HEK293 (cell line): Measurements from ENCODE around the gene YAE1.

Experiments used
- CTCF ChIA-PET: fragments of 350-600 bp; formaldehyde crosslinking; extraction: SDS; loops from one replicate; lab custom pipeline; 2021; ENCODE audit warnings: antibody characterized with exemption; lab: Yijun Ruan, JAX
- POLR2A ChIA-PET: fragments of 300-600 bp; formaldehyde crosslinking; extraction: SDS; loops from one replicate; lab custom pipeline; 2020; ENCODE audit warnings: antibody characterized with exemption, inconsistent platforms; lab: Yijun Ruan, JAX
- H3K27ac ChIP-seq: fragments of 200-500 bp; sonication (Bioruptor generic); 2 replicates; pipeline ENCODE4 v1.5.1; 2014; ENCODE audit warnings: low read depth, low read length, control low read depth, inconsistent platforms; ENCODE audit errors: extremely low read depth
- H3K36me3 ChIP-seq, 2 experiments: fragments of 200-500 bp in 1 of 2; sonication (Bioruptor generic) in 1 of 2; 1 replicate in 1 of 2; 2 replicates in 1 of 2; pipeline ENCODE4 v1.5.1; 2014 to 2017; ENCODE audit warnings: inconsistent platforms in 2 of 2, low read length in 2 of 2; ENCODE audit not compliant: control insufficient read depth in 2 of 2, insufficient read depth in 1 of 2
- H3K4me1 ChIP-seq: fragments of 200-500 bp; sonication (Bioruptor generic); 2 replicates; pipeline ENCODE4 v1.5.1; 2014; ENCODE audit warnings: mild to moderate bottlenecking, low read length, inconsistent platforms; ENCODE audit not compliant: control insufficient read depth, insufficient read depth
- H3K4me3 ChIP-seq: 2 replicates; pipeline ENCODE4 v1.5.1; 2011; ENCODE audit warnings: low read depth, mild to moderate bottlenecking, control low read depth, low read length, moderate library complexity
- H3K9me3 ChIP-seq: fragments of 200-500 bp; sonication (Bioruptor generic); 2 replicates; pipeline ENCODE4 v1.5.1; 2014; ENCODE audit warnings: low read depth, low read length, inconsistent platforms; ENCODE audit not compliant: control insufficient read depth, insufficient read depth
- BCL6B ChIP-seq: fragments of 450-650 bp; formaldehyde crosslinking; IDR thresholded peaks from 2 replicates; pipeline ENCODE4 v1.5.1; 2017; ENCODE audit warnings: missing biosample characterization, missing genetic modification characterization
- EGR2 ChIP-seq: fragments of 450-650 bp; formaldehyde crosslinking; IDR thresholded peaks from 2 replicates; pipeline ENCODE4 v1.5.1; 2016; ENCODE audit warnings: low read depth, missing biosample characterization, missing genetic modification characterization
- FEZF1 ChIP-seq: fragments of 450-650 bp; formaldehyde crosslinking; IDR thresholded peaks from 2 replicates; pipeline ENCODE4 v1.5.1; 2016; ENCODE audit warnings: missing biosample characterization, missing genetic modification characterization
- GFI1B ChIP-seq: fragments of 450-650 bp; formaldehyde crosslinking; IDR thresholded peaks from 2 replicates; pipeline ENCODE4 v1.5.1; 2016; ENCODE audit warnings: missing biosample characterization, missing genetic modification characterization
- HOXD13 ChIP-seq: sonication (generic); formaldehyde crosslinking; IDR thresholded peaks from 2 replicates; pipeline ENCODE4 v1.8.0; 2022; ENCODE audit warnings: missing genetic modification reagents, borderline replicate concordance
- SCRT2 ChIP-seq: fragments of 450-650 bp; formaldehyde crosslinking; IDR thresholded peaks from 2 replicates; pipeline ENCODE4 v1.5.1; 2016; ENCODE audit warnings: missing biosample characterization, missing genetic modification characterization
- TCF7L2 ChIP-seq: IDR thresholded peaks from 2 replicates; pipeline ENCODE4 v1.6.1; 2011; ENCODE audit warnings: low read depth, mild to moderate bottlenecking, inconsistent platforms, low read length, moderate library complexity, borderline replicate concordance
- YY2 ChIP-seq: fragments of 450-650 bp; formaldehyde crosslinking; IDR thresholded peaks from 2 replicates; pipeline ENCODE4 v1.5.1; 2016; ENCODE audit warnings: missing biosample characterization, missing genetic modification characterization
- ZBTB10 ChIP-seq: fragments of 450-650 bp; formaldehyde crosslinking; IDR thresholded peaks from 2 replicates; pipeline ENCODE4 v1.5.1; 2016; ENCODE audit warnings: missing biosample characterization, missing genetic modification characterization
- ZBTB7A ChIP-seq: fragments of 450-650 bp; formaldehyde crosslinking; IDR thresholded peaks from 2 replicates; pipeline ENCODE4 v1.5.1; 2016; ENCODE audit warnings: low read depth, missing biosample characterization, missing genetic modification characterization
- ZEB2 ChIP-seq: fragments of 450-650 bp; formaldehyde crosslinking; IDR thresholded peaks from 2 replicates; pipeline ENCODE4 v1.5.1; 2016; ENCODE audit warnings: missing biosample characterization, missing genetic modification characterization
- ZNF132 ChIP-seq: fragments of 450-650 bp; formaldehyde crosslinking; IDR thresholded peaks from 2 replicates; pipeline ENCODE4 v1.5.1; 2017; ENCODE audit warnings: missing biosample characterization, missing genetic modification characterization, borderline replicate concordance
- ZNF202 ChIP-seq: fragments of 450-650 bp; formaldehyde crosslinking; IDR thresholded peaks from 2 replicates; pipeline ENCODE4 v1.5.1; 2016; ENCODE audit warnings: missing biosample characterization, missing genetic modification characterization, borderline replicate concordance
- ZNF23 ChIP-seq: fragments of 450-650 bp; formaldehyde crosslinking; IDR thresholded peaks from 2 replicates; pipeline ENCODE4 v1.5.1; 2016; ENCODE audit warnings: missing biosample characterization, missing genetic modification characterization, borderline replicate concordance
- ZNF239 ChIP-seq: fragments of 450-650 bp; formaldehyde crosslinking; IDR thresholded peaks from 2 replicates; pipeline ENCODE4 v1.5.1; 2016; ENCODE audit warnings: missing biosample characterization, missing genetic modification characterization
- ZNF248 ChIP-seq: fragments of 450-650 bp; formaldehyde crosslinking; IDR thresholded peaks from 2 replicates; pipeline ENCODE4 v1.5.1; 2017; ENCODE audit warnings: missing biosample characterization, missing genetic modification characterization
- ZNF266 ChIP-seq: fragments of 450-650 bp; formaldehyde crosslinking; IDR thresholded peaks from 2 replicates; pipeline ENCODE4 v1.5.1; 2016; ENCODE audit warnings: missing biosample characterization, missing genetic modification characterization, low read depth
- ZNF311 ChIP-seq: fragments of 450-650 bp; formaldehyde crosslinking; IDR thresholded peaks from 2 replicates; pipeline ENCODE4 v1.5.1; 2017; ENCODE audit warnings: missing biosample characterization, missing genetic modification characterization, borderline replicate concordance
- ZNF350 ChIP-seq: fragments of 450-650 bp; formaldehyde crosslinking; IDR thresholded peaks from 2 replicates; pipeline ENCODE4 v1.5.0; 2017; ENCODE audit warnings: missing biosample characterization, mild to moderate bottlenecking, missing genetic modification characterization
- ZNF37A ChIP-seq: fragments of 450-650 bp; IDR thresholded peaks from 2 replicates; pipeline ENCODE4 v1.5.1; 2018; ENCODE audit warnings: missing biosample characterization, missing genetic modification characterization
- ZNF473 ChIP-seq: fragments of 450-650 bp; formaldehyde crosslinking; IDR thresholded peaks from 2 replicates; pipeline ENCODE4 v1.5.1; 2017; ENCODE audit warnings: missing biosample characterization, missing genetic modification characterization
- ZNF544 ChIP-seq: fragments of 450-650 bp; formaldehyde crosslinking; IDR thresholded peaks from 2 replicates; pipeline ENCODE4 v1.5.0; 2017; ENCODE audit warnings: missing biosample characterization, missing genetic modification characterization
- ZNF585B ChIP-seq: fragments of 450-650 bp; formaldehyde crosslinking; IDR thresholded peaks from 2 replicates; pipeline ENCODE4 v1.5.1; 2016; ENCODE audit warnings: missing biosample characterization, missing genetic modification characterization
- ZNF626 ChIP-seq: fragments of 450-650 bp; sonication (Bioruptor Pico); formaldehyde crosslinking; IDR thresholded peaks from 2 replicates; pipeline ENCODE4 v1.5.1; 2018; ENCODE audit warnings: missing biosample characterization, missing genetic modification characterization, inconsistent platforms
- ZNF629 ChIP-seq: fragments of 450-650 bp; formaldehyde crosslinking; IDR thresholded peaks from 2 replicates; pipeline ENCODE4 v1.5.1; 2017; ENCODE audit warnings: missing biosample characterization, missing genetic modification characterization
- ZNF660 ChIP-seq: fragments of 450-650 bp; IDR thresholded peaks from 2 replicates; pipeline ENCODE4 v1.5.1; 2018; ENCODE audit warnings: missing biosample characterization, mild to moderate bottlenecking, missing genetic modification characterization
- ZNF664 ChIP-seq: fragments of 450-650 bp; formaldehyde crosslinking; IDR thresholded peaks from 2 replicates; pipeline ENCODE4 v1.5.1; 2016; ENCODE audit warnings: missing biosample characterization, missing genetic modification characterization
- ZNF76 ChIP-seq: fragments of 450-650 bp; formaldehyde crosslinking; IDR thresholded peaks from 2 replicates; pipeline ENCODE4; 2016; ENCODE audit warnings: low read depth, missing biosample characterization, missing genetic modification characterization, borderline replicate concordance
- ZNF843 ChIP-seq: fragments of 450-650 bp; formaldehyde crosslinking; IDR thresholded peaks from 2 replicates; pipeline ENCODE4 v1.5.1; 2016; ENCODE audit warnings: missing biosample characterization, missing genetic modification characterization

The YAE1 gene

GRCh38 chr7:39614299-39614698, 48.1 kb downstream of the YAE1 start:
- CTCF ChIA-PET = interaction anchor here (0.7 to 3.1 kb wide), 2 partner anchors 33 to 57 kb away, joined by 3 to 9 read pairs; no protein-coding TSS in a partner anchor
- TF ChIP-seq GFI1B (no peak), ZNF626 (tag by site-specific recombination) (no peak), ZEB2 (tag by site-specific recombination) (no peak), TCF7L2 (no peak), ZBTB7A (tag by site-specific recombination) (no peak), EGR2 (no peak), ZNF23 (tag by site-specific recombination) (no peak), ZBTB10 (no peak), YY2 (no peak), ZNF239 (no peak), FEZF1 (no peak), ZNF585B (no peak), ZNF544 (tag by site-specific recombination) (no peak), ZNF266 (tag by site-specific recombination) (no peak), ZNF660 (no peak), ZNF473 (tag by site-specific recombination) (no peak), ZNF37A (tag by site-specific recombination) (no peak)
- no peak overlapping the region for H3K27ac ChIP-seq
- no peaks in the 10 kb centered on the region for H3K4me1 ChIP-seq
- POLR2A ChIA-PET = interaction anchor here (0.7 kb wide), 1 partner anchor 295 kb away, joined by 4 read pairs; no protein-coding TSS in a partner anchor
- H3K36me3 ChIP-seq = no peaks in the 10 kb centered on the region
- no peak overlapping the region for H3K4me3 ChIP-seq
- no peaks in the 10 kb centered on the region for H3K9me3 ChIP-seq

- TF ChIP-seq ZNF629 (tag by site-specific recombination) (peak; percentile 45; the same call in 1 of the 2 replicates), ZNF350 (tag by site-specific recombination) (no peak), SCRT2 (peak; percentile 83), ZEB2 (tag by site-specific recombination) (peak; percentile 45), ZNF311 (tag by site-specific recombination) (no peak)
- Histone ChIP-seq H3K27ac (no peak overlapping the region), H3K9me3 (no peaks in the 10 kb centered on the region), H3K36me3 (no peaks in the 10 kb centered on the region), H3K4me1 (no peaks in the 10 kb centered on the region), H3K4me3 (no peak overlapping the region)
- POLR2A ChIA-PET = interaction anchor here (0.7 kb wide), 1 partner anchor 8 kb away, joined by 3 read pairs; the partner anchor contains the start of gene RALA
- CTCF ChIA-PET = interaction anchor here (0.6 to 3.1 kb wide), 4 partner anchors 35 to 130 kb away, joined by 4 to 9 read pairs (median 5); no protein-coding TSS in a partner anchor
These were observed 49.3 kb downstream of the YAE1 start for GRCh38 chr7:39615350-39615975.

- TF ChIP-seq ZNF248 = no peak
- TF ChIP-seq HOXD13 (CRISPR knock-in tag) = no peak
- no peak for TF ChIP-seq ZNF843 (tag by site-specific recombination)
- no peak for TF ChIP-seq ZNF202 (tag by site-specific recombination)
- TF ChIP-seq ZNF76 (tag by site-specific recombination) = no peak
- no peak for TF ChIP-seq ZNF132 (tag by site-specific recombination)
- TF ChIP-seq BCL6B = no peak
- TF ChIP-seq ZNF664 = no peak
- TF ChIP-seq, all 188 proteins: peak for 0
- Histone ChIP-seq H3K27ac (no peak overlapping the region), H3K4me1 (no peaks in the 10 kb centered on the region), H3K4me3 (no peak overlapping the region), H3K9me3 (no peaks in the 10 kb centered on the region), H3K36me3 (no peaks in the 10 kb centered on the region)
- ChIA-PET POLR2A (no interaction called here), CTCF (interaction anchor here (1.5 to 3.1 kb wide), 2 partner anchors 35 to 37 kb away, joined by 4 to 9 read pairs; no protein-coding TSS in a partner anchor)
These were observed 49.9 kb downstream of the YAE1 start for GRCh38 chr7:39616138-39616537.
